ENCODE data around the gene HCRT.

HCRT gene

GRCh38 chr17:42203354-42203753 is 18.1 kb upstream of the HCRT start:
- TF ChIP-seq CTCF (IDR thresholded peaks at IDR 0.05; ENCODE audit: extremely low read depth, insufficient read depth, missing control alignments): no peak
- in situ Hi-C loops (cut with MboI; ENCODE audit: low pct_unique_long_range_greater_than_20kb, low sequenced_read_pairs, unreplicated experiment): no loop called here
- no peak for DNase-seq (ENCODE audit: low spot score)

GRCh38 chr17:42202696-42203095 is 17.4 kb upstream of the HCRT start:
- in situ Hi-C loops (cut with MboI; ENCODE audit: low pct_unique_long_range_greater_than_20kb, low sequenced_read_pairs, unreplicated experiment): no loop called here
- TF ChIP-seq CTCF (IDR thresholded peaks at IDR 0.05; ENCODE audit: extremely low read depth, insufficient read depth, missing control alignments): no peak
- no peak for DNase-seq (ENCODE audit: low spot score)

- in situ Hi-C loops (cut with MboI; ENCODE audit: low pct_unique_long_range_greater_than_20kb, low sequenced_read_pairs, unreplicated experiment): no loop called here
- no peak for DNase-seq (ENCODE audit: low spot score)
- TF ChIP-seq CTCF (IDR thresholded peaks at IDR 0.05; ENCODE audit: extremely low read depth, insufficient read depth, missing control alignments): no peak
Observed at GRCh38 chr17:42202159-42202558, 16.9 kb upstream of the HCRT start.

GRCh38 chr17:42201458-42201772 is 16.2 kb upstream of the HCRT start:
- TF ChIP-seq CTCF (IDR thresholded peaks at IDR 0.05; ENCODE audit: extremely low read depth, insufficient read depth, missing control alignments): no peak
- in situ Hi-C loops (cut with MboI; ENCODE audit: low pct_unique_long_range_greater_than_20kb, low sequenced_read_pairs, unreplicated experiment): no loop called here
- DNase-seq (ENCODE audit: low spot score): no peak

GRCh38 chr17:42200706-42201457 is 15.6 kb upstream of the HCRT start:
- no peak for DNase-seq (ENCODE audit: low spot score)

GRCh38 chr17:42199416-42200011 is 14.3 kb upstream of the HCRT start:
- DNase-seq (ENCODE audit: low spot score): no peak
- TF ChIP-seq CTCF (IDR thresholded peaks at IDR 0.05; ENCODE audit: extremely low read depth, insufficient read depth, missing control alignments): no peak
- in situ Hi-C loops (cut with MboI; ENCODE audit: low pct_unique_long_range_greater_than_20kb, low sequenced_read_pairs, unreplicated experiment): no loop called here

More at GRCh38 chr17:42200706-42201457, 15.6 kb upstream of the HCRT start:
- TF ChIP-seq CTCF (IDR thresholded peaks at IDR 0.05; ENCODE audit: extremely low read depth, insufficient read depth, missing control alignments): no peak
- in situ Hi-C loops (cut with MboI; ENCODE audit: low pct_unique_long_range_greater_than_20kb, low sequenced_read_pairs, unreplicated experiment): no loop called here
